NCI-H2196 treated with DMSO at 0.1 percent for 48 hours (cell line): ENCODE results near the gene SIAH2.

Experiments used
- DNase-seq: peaks from one replicate; lab custom pipeline; 2025; ENCODE audit not compliant: unreplicated experiment; lab: John Stamatoyannopoulos, UW

The SIAH2 gene

DNA sequence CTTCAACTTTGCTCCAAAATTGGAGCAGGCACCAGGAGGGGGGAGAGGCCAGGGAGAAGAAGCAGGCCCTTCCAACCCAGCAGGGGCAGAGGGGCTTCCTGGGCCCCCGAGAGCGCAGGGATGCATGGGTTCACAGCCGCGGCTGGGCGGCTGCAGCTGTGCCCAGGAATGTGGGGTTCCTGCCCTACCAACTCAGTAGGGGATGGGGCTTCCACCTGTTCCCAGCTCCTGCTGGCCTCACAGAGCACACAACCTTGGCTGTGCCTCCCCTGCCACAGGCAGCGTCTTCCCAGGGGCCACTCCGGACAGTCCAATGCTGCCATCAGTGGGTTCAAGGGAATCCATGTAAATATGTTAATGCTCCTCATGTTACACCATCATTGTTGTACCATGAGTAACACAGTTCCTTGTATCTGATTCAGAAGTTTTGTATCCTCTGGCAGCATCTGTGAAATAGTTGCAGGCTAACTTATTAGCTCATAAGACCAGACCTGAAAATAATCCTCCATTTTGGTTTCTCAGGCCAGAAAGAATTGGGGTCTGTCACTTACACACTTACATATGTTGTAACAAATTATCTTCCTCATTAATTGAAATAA, 12.1 kb upstream of the SIAH2 start:
- DNase-seq: no peak

DNA sequence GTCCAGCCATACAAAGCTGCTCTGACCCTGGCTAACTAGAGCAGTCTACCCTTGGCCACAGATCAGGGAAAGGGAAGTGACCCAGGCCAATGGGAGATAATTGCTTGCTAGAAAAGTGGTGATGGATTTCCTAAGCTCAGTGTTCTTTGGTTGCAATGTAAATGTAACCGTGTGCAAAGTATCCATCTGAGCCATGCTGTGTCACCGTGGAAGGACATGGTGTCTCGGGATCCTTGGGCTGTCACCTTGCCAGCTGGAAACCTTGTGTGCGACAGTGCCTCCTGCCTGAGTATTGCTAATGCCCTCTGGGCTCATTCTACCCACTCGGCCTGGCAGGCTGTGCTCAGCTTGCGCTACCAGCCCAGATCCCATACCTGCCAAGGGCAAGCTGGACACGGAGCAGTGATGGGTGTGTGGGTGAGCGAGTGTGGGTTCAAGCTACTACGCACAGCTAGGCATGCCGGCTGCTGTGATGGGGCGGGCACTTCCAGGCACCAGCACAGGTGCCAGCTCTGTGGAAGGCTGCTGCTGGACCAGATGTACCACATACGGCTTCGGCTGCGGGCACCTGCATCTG, 10.7 kb upstream of the SIAH2 start:
- no peak for DNase-seq

DNA sequence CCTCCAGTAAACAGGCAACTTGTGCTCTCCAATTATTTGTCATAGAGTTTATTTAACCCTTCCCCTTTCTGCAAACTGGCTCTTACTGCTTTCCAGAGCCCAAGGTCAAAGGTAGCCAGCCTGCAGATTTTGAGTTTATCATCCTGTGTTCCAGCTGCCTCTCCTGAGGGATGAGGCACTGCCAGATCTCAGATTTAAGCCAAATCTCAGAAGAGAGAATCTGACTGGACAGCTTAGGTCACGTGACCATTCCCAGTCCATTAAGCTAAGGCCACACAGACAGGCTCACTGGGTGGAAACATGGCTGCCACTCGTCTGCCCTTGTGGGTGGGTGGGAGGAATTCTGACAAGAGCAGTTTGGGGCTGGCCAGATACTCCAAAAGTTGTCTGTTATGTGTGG, 8.6 kb upstream of the SIAH2 start:
- no peak for DNase-seq

DNA sequence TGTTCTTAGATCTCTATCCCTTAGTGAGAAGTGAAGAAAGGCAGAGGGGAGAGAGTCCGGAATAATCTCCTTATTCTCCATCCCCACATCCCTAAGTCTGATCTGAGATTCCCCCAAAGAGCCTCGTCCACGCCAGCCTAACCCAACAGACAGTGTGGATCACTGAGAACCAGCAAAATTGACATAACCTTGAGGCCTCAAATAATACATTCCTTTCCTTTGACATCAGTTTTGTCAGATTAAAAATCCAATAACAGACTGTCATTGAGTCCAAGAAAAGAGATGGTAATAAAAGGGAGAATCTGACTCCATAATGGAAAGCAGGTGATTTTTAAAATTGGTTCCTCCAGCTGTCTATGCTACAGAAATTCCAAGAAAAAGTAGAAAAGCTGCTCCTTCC, 7.7 kb upstream of the SIAH2 start:
- DNase-seq: no peak

DNA sequence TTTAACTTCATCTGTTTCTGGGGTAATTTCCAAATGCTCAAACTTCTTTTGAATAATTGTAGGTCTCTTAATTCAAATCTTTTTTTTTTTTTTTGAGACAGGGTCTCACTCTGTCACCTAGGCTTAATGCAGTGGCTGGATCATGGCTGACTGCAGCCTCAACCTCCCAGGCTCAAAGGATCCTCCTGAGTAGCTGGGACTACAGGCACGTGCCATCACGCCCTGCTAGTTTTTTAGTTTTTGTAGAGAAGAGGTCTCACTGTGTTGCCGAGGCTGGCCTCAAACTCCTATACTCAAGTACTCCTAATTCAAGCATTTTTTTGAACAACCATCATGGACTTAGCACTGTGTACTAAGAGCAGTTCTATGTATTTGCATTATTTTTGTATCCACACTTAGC, 3.8 kb upstream of the SIAH2 start:
- no peak for DNase-seq

DNA sequence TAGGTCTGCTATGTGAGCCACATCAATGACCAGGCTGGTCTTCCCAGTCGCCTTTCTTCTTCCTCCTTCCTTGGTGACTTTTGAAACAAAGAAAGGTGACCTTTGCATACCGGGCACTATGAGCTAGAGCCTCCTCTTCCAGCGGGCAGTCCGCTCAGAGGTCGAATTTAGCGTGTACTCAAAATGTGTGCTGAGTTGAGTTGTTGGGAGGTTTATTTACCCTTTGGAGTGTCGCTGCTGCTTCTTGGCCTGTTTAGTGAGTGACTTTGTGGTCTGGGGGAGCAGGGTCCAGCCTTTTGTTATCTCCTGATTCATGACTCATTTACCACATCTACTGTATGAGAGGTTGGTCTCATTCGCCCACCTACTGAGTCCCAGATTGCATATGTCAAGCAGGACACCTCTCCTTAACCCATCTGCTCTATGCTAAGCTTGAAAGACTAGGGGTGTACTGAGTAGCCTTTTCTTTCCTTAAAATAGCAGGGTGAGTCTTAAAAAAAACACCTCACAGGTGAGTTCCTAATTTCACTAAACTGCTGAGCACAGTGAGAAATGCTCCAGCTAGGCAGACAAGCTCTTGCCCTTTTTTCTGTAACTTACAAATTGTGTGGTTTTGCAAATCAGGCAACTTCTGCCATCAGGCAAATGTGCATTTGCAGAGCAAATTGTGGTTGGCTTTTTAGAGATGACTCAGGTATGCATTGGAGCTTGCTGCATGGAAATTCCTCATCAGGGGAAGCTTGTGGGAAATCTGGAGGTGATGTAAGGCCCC, 3.2 kb upstream of the SIAH2 start:
- DNase-seq: no peak

DNA sequence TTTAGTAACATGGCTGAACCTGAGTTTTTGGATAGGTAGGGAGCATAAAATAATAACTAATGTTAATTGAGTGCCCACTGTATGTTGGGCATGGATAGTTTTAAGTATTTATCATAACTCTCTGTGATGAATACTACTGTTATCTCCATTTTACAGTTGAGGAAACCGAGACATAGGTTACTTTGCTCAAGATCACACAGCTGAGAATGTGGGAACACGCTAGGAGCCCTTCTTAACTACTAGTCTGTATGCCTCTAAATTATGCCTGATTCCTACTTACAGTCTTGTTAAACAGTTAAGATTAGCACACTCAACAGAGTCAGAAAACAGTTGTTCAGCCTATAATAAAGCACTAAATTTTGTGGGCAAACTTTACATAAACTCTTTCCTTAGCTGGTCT, 2.0 kb upstream of the SIAH2 start:
- no peak for DNase-seq

DNA sequence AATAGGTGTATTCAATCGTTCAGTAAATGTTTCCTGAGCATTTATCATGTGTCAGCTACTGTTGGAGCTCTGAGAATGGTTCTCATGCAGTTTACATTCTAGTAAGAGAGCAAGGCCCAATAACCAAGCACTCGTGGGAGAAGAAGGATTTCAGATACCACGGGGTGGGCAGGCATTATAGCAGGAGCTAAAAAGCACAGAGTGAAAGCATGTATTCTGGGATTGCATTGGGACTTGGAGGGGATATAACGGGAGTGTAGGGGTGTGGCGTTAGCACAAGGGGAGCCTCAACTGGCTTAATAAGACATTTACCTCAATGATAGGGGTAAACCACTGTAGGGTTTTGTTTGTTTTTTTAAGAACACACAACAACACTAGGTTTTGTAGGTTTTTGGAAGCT, 1.6 kb upstream of the SIAH2 start:
- no peak for DNase-seq

DNA sequence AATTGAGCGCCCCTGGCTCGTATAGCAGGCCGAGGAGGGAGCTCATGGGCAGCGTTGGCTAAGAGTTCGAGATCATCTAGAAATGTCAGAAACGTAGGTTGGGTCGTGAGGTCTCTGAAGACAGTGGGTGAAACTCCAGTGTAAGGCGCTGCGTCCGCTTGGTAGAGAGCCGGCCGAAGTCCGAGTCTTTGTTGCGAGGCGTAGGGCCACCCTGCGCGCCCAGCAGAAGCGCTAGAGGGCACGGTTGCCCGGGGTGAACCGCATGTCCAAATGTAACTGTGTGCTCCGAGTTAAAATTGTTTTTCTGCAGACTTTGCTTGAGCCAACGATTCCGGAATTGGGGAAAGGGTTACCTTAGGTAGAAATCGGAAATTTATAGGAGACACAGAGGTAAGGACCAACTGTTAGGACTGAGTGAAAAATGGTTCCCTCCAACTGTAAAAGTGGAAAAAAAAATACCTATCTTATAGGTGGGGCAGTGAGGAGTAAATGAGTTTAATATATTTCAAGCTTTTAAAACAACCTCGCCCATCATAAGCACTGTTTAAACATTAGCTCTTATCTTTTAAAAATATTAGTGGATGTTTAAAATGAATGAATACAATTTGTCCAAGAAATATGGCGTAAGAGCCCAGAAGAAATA, 993 bp upstream of the SIAH2 start:
- peak; percentile 51 for DNase-seq

DNA sequence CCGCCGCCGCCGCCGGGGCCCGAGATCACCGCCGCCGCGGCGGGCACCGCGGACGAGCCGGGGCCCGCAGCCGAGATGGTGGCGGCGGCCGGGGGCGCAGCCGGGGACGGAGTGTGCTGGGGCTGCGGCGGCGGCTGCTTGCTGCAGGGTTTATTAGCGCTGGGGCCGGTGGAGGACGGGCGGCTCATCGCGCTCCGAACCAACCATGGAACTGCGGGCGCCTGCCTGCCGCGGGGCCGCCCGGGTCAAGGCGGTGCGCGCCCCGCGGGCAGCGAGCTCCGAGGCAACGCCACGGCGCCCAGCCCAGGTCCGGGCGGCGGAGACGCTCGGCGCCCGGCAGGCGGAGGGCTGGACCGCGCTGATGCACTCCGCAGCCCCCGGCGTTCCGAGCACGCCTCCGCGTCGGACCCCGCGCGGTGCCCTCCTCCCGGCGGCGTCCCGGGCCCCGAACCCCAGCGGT, 277 bp downstream of the SIAH2 start:
- no peak for DNase-seq

DNA sequence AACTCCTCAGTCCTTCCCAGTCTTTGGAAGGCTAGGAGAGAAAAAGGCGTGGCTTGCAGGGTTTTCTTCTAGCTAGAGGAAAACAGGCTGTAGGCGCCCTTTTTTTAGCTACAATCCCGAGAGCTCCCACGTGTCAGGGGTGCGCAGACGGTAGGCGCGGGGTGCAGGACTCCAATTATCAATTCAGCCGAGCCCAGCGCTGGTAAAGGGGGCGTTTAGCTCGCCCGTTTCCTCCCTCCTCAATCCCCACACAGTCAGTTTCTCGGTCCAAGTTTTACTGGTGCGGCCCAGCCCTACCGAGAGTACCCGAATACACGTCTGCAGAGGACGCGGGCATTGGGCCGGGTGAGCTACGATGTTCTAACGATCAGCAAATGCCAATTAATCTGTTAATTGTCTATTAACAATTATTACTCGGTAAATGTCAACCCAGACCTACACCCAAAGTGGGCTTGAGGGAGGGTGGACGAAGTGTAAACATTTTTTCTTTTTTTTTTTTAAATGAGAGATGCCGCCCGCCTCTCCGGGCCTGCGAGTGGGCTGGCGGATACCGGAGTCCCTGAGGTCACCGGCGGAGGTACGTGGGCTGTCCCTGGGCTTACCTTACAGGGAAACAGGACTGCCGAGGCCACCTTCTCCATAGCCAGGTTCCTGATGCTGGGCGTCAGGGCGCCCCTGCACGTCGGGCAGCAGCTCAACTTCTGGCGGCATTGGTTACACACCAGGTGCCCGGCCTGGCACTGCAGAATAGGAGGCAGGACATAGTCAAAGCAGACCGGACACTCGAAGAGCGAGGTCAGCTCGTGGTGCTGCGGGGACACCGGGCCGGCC, 923 bp downstream of the SIAH2 start:
- DNase-seq: no peak

DNA sequence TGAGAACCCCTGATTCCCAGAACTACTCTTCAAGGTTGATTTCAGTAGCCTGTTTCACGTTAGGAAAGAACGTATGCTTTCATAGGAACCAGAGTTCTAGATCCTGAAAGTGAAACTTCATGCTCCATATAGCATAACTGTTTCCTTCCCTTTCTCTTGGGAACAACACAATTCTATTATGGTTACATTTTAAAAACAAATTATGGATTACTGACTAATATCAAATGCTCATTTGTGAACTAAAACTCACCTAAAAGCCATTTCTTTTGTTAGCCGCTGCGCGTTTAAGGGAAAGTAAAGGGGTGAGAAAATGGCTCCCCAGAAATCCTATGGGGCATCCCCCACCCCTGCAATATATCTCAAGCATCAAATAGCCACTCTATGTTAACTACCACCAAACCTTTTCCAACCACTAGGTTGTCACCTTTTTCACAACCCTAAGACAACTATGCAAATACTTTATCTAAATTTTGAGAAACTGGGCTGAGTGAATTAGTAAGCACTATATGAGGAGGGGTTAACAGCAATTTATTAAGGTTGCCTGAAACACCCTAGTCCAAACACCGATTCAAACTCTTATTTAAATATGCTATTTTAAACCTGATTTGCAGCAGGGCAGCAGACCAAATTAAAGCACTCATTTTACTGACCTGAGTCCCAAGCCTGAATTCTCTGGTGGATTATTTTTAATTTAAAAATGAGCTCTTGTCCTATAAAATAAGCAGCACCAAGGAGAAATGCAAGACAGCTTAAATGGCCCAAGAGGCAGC, 2.4 kb downstream of the SIAH2 start:
- no peak for DNase-seq

DNA sequence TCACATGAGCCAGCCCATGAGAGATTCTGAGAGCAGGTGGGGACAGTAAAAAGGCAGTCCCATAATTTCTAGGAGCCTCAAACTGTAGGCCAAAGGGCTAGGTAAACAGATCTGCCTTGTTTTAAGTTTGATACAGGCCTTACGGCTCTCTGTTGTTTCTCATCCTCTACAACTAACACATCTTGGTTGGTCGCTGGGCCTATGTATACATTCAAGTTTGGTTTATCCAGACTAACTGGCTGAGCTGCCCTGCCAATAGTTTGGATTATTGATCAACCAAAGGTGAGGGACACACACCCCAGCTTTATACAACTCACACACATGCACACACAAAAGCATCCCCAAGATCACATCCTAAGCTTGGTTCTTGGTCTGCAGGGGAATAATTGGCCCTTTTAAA, 3.0 kb downstream of the SIAH2 start:
- DNase-seq: no peak

DNA sequence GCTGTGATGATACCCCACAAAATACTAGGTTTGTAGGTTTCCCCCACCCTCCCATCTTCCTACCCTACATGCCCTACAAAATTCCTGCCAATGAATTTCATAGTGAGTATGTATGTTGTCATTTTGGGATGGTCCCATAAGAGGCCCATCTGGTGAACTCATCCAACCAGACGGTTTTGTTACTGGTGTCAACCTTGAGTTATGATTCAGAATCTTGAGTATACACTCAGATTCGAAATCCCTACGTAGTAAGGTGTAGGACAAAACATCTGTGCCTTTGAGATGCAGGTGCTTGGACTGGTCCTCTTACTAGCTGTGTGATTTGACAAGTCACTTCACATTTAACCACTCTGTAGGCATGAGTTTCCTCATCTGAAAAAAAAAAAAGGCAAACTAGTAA, 3.6 kb downstream of the SIAH2 start:
- no peak for DNase-seq

DNA sequence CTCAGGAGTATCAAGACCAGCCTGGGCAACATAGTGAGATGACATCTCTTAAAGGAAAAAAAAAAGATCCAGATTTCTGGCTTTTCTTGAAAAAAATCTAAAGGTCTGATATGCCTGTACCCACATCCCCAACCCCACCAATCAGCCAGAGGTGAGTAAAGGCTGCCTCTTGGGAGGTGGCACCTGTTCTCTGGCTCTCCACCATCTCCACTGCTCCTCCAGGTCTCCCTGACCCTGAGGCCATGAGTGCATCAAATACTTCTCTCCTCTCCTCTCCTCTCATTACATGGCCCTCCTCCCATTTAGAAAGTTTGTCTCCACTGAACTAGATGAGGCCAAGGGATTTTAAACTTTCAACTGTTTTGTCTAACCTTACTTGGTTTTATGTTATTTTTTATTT, 5.2 kb downstream of the SIAH2 start:
- DNase-seq: no peak

DNA sequence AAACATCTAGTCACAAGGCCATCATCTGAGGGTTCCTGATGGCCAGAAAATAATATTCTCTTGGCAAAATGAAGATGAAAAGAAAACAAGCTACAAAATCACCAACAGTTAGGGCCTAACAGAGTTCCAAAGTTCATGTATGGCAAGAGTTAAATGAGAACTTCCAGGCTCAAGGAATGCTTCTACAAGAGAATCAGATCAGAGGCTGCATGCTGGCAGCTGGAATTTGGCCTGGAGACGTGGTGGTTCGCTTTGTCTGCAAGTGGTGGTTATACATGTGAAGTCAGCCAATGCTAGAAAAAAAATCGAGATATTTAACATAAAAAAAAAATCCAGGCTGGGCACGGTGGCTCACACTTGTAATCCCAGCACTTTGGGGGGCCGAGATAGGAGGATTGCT, 5.6 kb downstream of the SIAH2 start:
- DNase-seq: no peak

DNA sequence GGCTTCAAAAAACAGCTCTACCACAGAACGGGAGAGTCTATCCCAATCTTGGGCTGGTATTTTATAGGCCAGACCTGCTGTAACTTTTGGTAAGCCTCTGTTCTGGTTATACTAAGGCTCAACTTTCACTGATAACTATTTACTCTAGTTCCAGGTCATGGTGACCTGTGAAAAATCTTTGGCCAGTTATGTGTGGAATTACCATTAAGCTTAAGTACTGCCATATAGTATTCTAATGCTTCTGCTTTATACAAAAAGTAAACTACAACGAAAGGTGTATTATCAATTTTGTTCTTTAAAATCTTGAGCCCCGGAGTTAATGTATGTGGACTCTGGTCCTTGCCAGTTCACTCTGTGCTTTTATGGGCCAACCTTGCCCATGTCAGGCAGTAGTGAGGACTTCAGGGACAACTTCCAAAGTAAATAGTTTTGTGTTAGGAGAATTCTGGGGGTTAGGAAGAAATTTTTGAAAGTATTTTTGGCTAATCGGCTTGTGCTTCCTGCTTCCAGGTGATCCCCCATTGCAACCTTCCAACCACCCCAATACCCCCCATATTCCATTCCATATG, 6.4 kb downstream of the SIAH2 start:
- DNase-seq: no peak

DNA sequence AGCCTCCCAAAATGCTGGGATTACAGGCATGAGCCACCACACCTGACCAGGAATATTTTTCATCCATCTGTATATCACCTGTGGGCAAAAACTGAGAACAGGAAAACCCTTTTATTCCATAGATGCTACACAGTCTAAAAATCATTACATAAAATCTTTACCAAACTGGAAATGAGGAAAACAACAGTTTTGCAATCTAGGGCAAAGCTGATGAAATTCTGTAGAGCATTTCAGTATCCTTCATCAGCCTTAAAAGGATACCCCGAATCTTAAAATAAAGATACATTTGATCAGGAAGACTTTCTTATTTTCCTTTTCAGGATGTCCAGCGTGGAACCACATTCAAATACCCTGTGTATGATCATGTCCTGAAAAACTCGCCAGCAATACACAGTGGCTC, 7.1 kb downstream of the SIAH2 start:
- no peak for DNase-seq

DNA sequence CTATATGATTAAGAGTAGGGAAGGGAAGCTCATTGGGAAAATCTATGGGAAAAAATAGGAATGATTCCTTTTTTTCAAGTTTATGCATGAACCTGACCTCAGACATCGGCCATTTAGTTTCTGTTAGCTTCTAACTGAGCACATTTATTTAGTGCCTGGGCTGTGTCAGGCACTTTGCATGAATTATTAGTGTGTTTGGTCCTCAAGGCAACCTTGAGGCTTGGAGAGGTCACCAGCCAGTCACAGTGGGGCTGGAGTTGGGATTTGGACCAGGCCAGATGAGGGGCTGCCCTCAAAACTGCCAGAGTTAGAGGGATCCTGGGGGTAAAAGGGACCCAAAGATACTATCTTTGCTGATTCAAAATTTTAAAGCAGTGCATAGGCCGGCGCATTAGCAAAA, 8.1 kb downstream of the SIAH2 start:
- DNase-seq: no peak

DNA sequence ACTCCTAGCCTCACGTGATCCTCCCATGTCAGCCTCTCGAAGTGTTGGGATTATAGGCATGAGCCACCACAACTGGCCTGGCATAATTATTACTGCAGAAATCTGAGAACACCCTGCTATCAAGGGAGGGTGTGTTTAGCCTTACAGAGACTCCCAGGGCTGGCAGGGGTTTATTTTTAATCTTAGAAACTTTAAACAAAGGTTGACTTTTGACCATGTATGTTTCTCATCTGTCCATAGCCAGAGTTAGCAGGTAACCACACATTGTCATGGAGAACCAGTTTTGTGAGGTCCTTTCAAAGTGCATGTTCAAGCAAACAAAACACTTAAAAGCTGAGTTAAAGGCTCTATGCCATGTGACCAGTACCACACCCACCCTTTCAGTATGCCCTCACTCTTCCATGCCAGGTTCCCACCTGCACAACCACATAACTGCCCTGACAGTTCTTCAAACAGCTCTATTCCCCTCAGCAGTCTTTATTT, 11.1 kb downstream of the SIAH2 start:
- DNase-seq: no peak
